ENCODE measurements around the gene LHX2. TPM values are rescaled to one million over a fixed set of nuclear protein-coding genes. Genes with fewer than 3 reads are reported as not detected.
A peak's percentile ranks its signal among the peaks of the same experiment; 100 is the strongest.

Gene LHX2
- total and polyA plus RNA-seq, 12 donors: 0.06 to 0.37 (median 0.24) TPM; not detected in 9

GRCh38 chr9:124010303-124010664 lies 1.3 kb upstream of the LHX2 start:
- DNase-seq: no peak
- Histone ChIP-seq H3K4me3 (no peak overlapping the region), H3K27me3 (peaks cover 94% of the 10 kb centered on the region), H3K36me3 (replicated peaks in 1 of 2) (no peaks in the 10 kb centered on the region), H3K9me3 (replicated peaks in 1 of 3) (no peaks in the 10 kb centered on the region), H3K27ac (no peak overlapping the region), H3K4me1 (replicated peaks in 1 of 2) (peaks cover 11 to 30% of the 10 kb centered on the region in 2 donors)
- TF ChIP-seq POLR2A (IDR thresholded peaks at IDR 0.05) (no peak), CTCF (IDR thresholded peaks at IDR 0.05) (no peak)
- intact Hi-C loops (cut with DNase I): no loop called here
- 17 to 25% (median 23%) methylated on average over 9 of the region's 9 CpGs for WGBS, 4 donors

GRCh38 chr9:124010665-124011321 lies 775 bp upstream of the LHX2 start:
- Histone ChIP-seq H3K4me3 (peak overlapping the region in 1 of 4 donors; percentile 51), H3K4me1 (replicated peaks in 1 of 2) (peaks cover 11 to 30% of the 10 kb centered on the region in 2 donors), H3K27me3 (peaks cover 94% of the 10 kb centered on the region), H3K27ac (no peak overlapping the region), H3K36me3 (replicated peaks in 1 of 2) (no peaks in the 10 kb centered on the region), H3K9me3 (replicated peaks in 1 of 3) (no peaks in the 10 kb centered on the region)
- WGBS, 4 donors: 4 to 13% (median 4%) methylated on average over 8 to 34 of the region's 34 CpGs
- DNase-seq: no peak
- intact Hi-C loops (cut with DNase I): no loop called here
- TF ChIP-seq CTCF (IDR thresholded peaks at IDR 0.05): no peak
- no peak for TF ChIP-seq POLR2A (IDR thresholded peaks at IDR 0.05)

GRCh38 chr9:124012368-124013301 lies 1.1 kb downstream of the LHX2 start:
- H3K9me3 ChIP-seq (replicated peaks in 1 of 3): no peaks in the 10 kb centered on the region
- H3K36me3 ChIP-seq (replicated peaks in 1 of 2): no peaks in the 10 kb centered on the region
- H3K4me3 ChIP-seq: peak overlapping the region in 1 of 4 donors; percentile 51
- no peak for TF ChIP-seq POLR2A (IDR thresholded peaks at IDR 0.05)
- no peak for TF ChIP-seq CTCF (IDR thresholded peaks at IDR 0.05)
- H3K27ac ChIP-seq: no peak overlapping the region
- intact Hi-C loops (cut with DNase I): no loop called here
- whole genome bisulfite sequencing, 4 donors: 13 to 60% (median 18%) methylated on average over 16 to 83 of the region's 83 CpGs
- no peak for DNase-seq
- peaks cover 15 to 39% of the 10 kb centered on the region in 2 donors for H3K4me1 ChIP-seq (replicated peaks in 1 of 2)
- peaks cover 98% of the 10 kb centered on the region for H3K27me3 ChIP-seq

Data from adrenal gland (tissue), 12 donors.